GM12872 (cell line): Measurements from ENCODE around the gene PDCL2.

Source experiments
- CTCF ChIP-seq: IDR thresholded peaks from 3 replicates; pipeline ENCODE4 v1.5.1; 2011; ENCODE audit warnings: low read depth, mild to moderate bottlenecking, low read length, moderate library complexity; ENCODE audit not compliant: insufficient read depth

Gene PDCL2

GRCh38 chr4:55625835-55626234 lies 33.8 kb upstream of the PDCL2 start:
- TF ChIP-seq CTCF: no peak

- no peak for TF ChIP-seq CTCF
Measured at GRCh38 chr4:55618546-55619143, 26.6 kb upstream of the PDCL2 start.

- no peak for TF ChIP-seq CTCF
Measured at GRCh38 chr4:55617587-55618197, 25.6 kb upstream of the PDCL2 start.

GRCh38 chr4:55615008-55615407 lies 23.0 kb upstream of the PDCL2 start:
- TF ChIP-seq CTCF: no peak

- no peak for TF ChIP-seq CTCF
Measured at GRCh38 chr4:55613621-55614020, 21.6 kb upstream of the PDCL2 start.

- no peak for TF ChIP-seq CTCF
Measured at GRCh38 chr4:55612341-55612740, 20.3 kb upstream of the PDCL2 start.

- TF ChIP-seq CTCF: no peak
Measured at GRCh38 chr4:55611358-55612059, 19.5 kb upstream of the PDCL2 start.
